KMS-11 (cell line): ENCODE data around the gene TENM4.
A peak's percentile ranks its signal among the peaks of the same experiment; 100 is the strongest.

Experiments
- H2AFZ ChIP-seq: fragments of 200-600 bp; sonication (generic); 2 replicates; pipeline ENCODE4 v1.6.1; 2016; ENCODE audit warnings: antibody characterized with exemption, mixed run types, low read depth
- H3K27ac ChIP-seq: fragments of 200-600 bp; sonication (generic); 2 replicates; pipeline ENCODE4 v1.6.1; 2016; ENCODE audit warnings: mild to moderate bottlenecking, mixed run types
- H3K27me3 ChIP-seq: fragments of 200-600 bp; sonication (generic); 2 replicates; pipeline ENCODE4 v1.6.1; 2017; ENCODE audit warnings: mild to moderate bottlenecking, low read depth, mixed run types, moderate library complexity; ENCODE audit not compliant: insufficient read depth
- H3K36me3 ChIP-seq: fragments of 200-600 bp; sonication (generic); 2 replicates; pipeline ENCODE4 v1.6.1; 2017; ENCODE audit warnings: mild to moderate bottlenecking, mixed run types; ENCODE audit not compliant: insufficient read depth
- H3K4me1 ChIP-seq: fragments of 200-600 bp; sonication (generic); 2 replicates; pipeline ENCODE4 v1.6.1; 2016; ENCODE audit warnings: mild to moderate bottlenecking, low read depth, mixed run types; ENCODE audit not compliant: poor library complexity, severe bottlenecking
- H3K4me2 ChIP-seq: fragments of 200-600 bp; sonication (generic); 2 replicates; pipeline ENCODE4 v1.7.0; 2016; ENCODE audit warnings: mild to moderate bottlenecking, mixed run types
- H3K4me3 ChIP-seq: fragments of 200-600 bp; sonication (generic); IDR thresholded peaks from 2 replicates; pipeline ENCODE4 v1.6.1; 2017; ENCODE audit warnings: low read depth, low read length, mixed read lengths; ENCODE audit not compliant: insufficient read depth
- H3K79me2 ChIP-seq: fragments of 200-600 bp; sonication (generic); 2 replicates; pipeline ENCODE4 v1.6.1; 2016; ENCODE audit warnings: low read depth, mixed run types; ENCODE audit not compliant: insufficient read depth
- H3K9ac ChIP-seq: fragments of 200-600 bp; sonication (generic); 2 replicates; pipeline ENCODE4 v1.6.1; 2016; ENCODE audit warnings: mild to moderate bottlenecking, mixed run types
- H4K20me1 ChIP-seq: fragments of 200-600 bp; sonication (generic); 2 replicates; pipeline ENCODE4 v1.6.1; 2016; ENCODE audit warnings: mild to moderate bottlenecking, mixed run types; ENCODE audit not compliant: insufficient read depth
- CTCF ChIP-seq: fragments of 200-600 bp; sonication (generic); conservative IDR thresholded peaks from 2 replicates; pipeline ENCODE4 v1.6.1; 2017; ENCODE audit warnings: low read depth, mild to moderate bottlenecking, antibody characterized with exemption, low read length, moderate library complexity, mixed read lengths

Gene TENM4

GRCh38 chr11:79466411-79466810 lies 25.6 kb upstream of the TENM4 start:
- TF ChIP-seq CTCF, result no peak
- H3K4me3 ChIP-seq, result no peak overlapping the region
- no peaks in the 10 kb centered on the region for H3K27me3 ChIP-seq
- H2AFZ ChIP-seq, result no peak overlapping the region
- no peak overlapping the region for H3K27ac ChIP-seq
- no peaks in the 10 kb centered on the region for H3K79me2 ChIP-seq
- H3K4me1 ChIP-seq, result no peaks in the 10 kb centered on the region
- H4K20me1 ChIP-seq, result no peaks in the 10 kb centered on the region
- H3K36me3 ChIP-seq, result no peaks in the 10 kb centered on the region
- H3K4me2 ChIP-seq, result no peak overlapping the region
- H3K9ac ChIP-seq, result no peak overlapping the region

- Histone ChIP-seq H3K27ac (no peak overlapping the region), H3K4me2 (no peak overlapping the region), H2AFZ (no peak overlapping the region), H3K4me3 (no peak overlapping the region), H3K36me3 (no peaks in the 10 kb centered on the region), H4K20me1 (no peaks in the 10 kb centered on the region), H3K79me2 (no peaks in the 10 kb centered on the region), H3K27me3 (no peaks in the 10 kb centered on the region), H3K4me1 (no peaks in the 10 kb centered on the region), H3K9ac (no peak overlapping the region)
- TF ChIP-seq CTCF, result no peak
Observed at GRCh38 chr11:79465160-79465559, 24.3 kb upstream of the TENM4 start.

GRCh38 chr11:79461666-79462645 lies 21.1 kb upstream of the TENM4 start:
- Histone ChIP-seq H3K4me3 (no peak overlapping the region), H3K4me1 (peaks cover 17% of the 10 kb centered on the region), H3K27me3 (no peaks in the 10 kb centered on the region), H2AFZ (no peak overlapping the region), H3K27ac (no peak overlapping the region), H3K4me2 (no peak overlapping the region), H4K20me1 (no peaks in the 10 kb centered on the region), H3K9ac (no peak overlapping the region), H3K36me3 (no peaks in the 10 kb centered on the region), H3K79me2 (no peaks in the 10 kb centered on the region)
- TF ChIP-seq CTCF, result no peak

GRCh38 chr11:79461144-79461543 lies 20.3 kb upstream of the TENM4 start:
- no peaks in the 10 kb centered on the region for H3K79me2 ChIP-seq
- H4K20me1 ChIP-seq, result no peaks in the 10 kb centered on the region
- peaks cover 17% of the 10 kb centered on the region for H3K4me1 ChIP-seq
- H3K36me3 ChIP-seq, result no peaks in the 10 kb centered on the region
- H3K27ac ChIP-seq, result no peak overlapping the region
- no peak overlapping the region for H3K9ac ChIP-seq
- H3K4me2 ChIP-seq, result no peak overlapping the region
- no peak overlapping the region for H3K4me3 ChIP-seq
- no peaks in the 10 kb centered on the region for H3K27me3 ChIP-seq
- TF ChIP-seq CTCF, result peak; percentile 54; the same call in 1 of the 2 replicates
- H2AFZ ChIP-seq, result no peak overlapping the region
